HG03378 (cell line): ENCODE data around the gene PINLYP.
"Not testable (repeated sequence)": the region's sequence is repeated elsewhere in the genome, so short reads cannot be mapped to it uniquely, and the experiment has no call there.

Source experiments
- ATAC-seq: cut with Tn5 transposase; IDR thresholded peaks from one replicate; pipeline ENCODE4 v1.9.1; 2021; ENCODE audit warnings: mild to moderate bottlenecking, moderate library complexity; ENCODE audit not compliant: unreplicated experiment

PINLYP gene

GRCh38 chr19:43547926-43548325, 27.7 kb upstream of the PINLYP start:
- ATAC-seq, result not testable (repeated sequence)

- no peak for ATAC-seq
These were observed 26.9 kb upstream of the PINLYP start for GRCh38 chr19:43548706-43549105.

- no peak for ATAC-seq
These were observed 24.0 kb upstream of the PINLYP start for GRCh38 chr19:43551399-43552197.

- ATAC-seq, result no peak
These were observed 23.5 kb upstream of the PINLYP start for GRCh38 chr19:43552198-43552450.

- ATAC-seq, result no peak
These were observed 23.0 kb upstream of the PINLYP start for GRCh38 chr19:43552616-43553015.

GRCh38 chr19:43553656-43554055, 21.9 kb upstream of the PINLYP start:
- ATAC-seq, result no peak

- ATAC-seq, result no peak
These were observed 21.2 kb upstream of the PINLYP start for GRCh38 chr19:43554317-43554895.

- ATAC-seq, result no peak
These were observed 20.3 kb upstream of the PINLYP start for GRCh38 chr19:43555185-43555770.

- ATAC-seq, result no peak
These were observed 14.9 kb upstream of the PINLYP start for GRCh38 chr19:43560687-43561086.

GRCh38 chr19:43561139-43561970, 14.2 kb upstream of the PINLYP start:
- no peak for ATAC-seq

GRCh38 chr19:43562226-43562697, 13.3 kb upstream of the PINLYP start:
- ATAC-seq, result no peak

GRCh38 chr19:43562698-43563241, 12.8 kb upstream of the PINLYP start:
- peak; percentile 79 for ATAC-seq

GRCh38 chr19:43563816-43564457, 11.7 kb upstream of the PINLYP start:
- ATAC-seq, result no peak

GRCh38 chr19:43564800-43565199, 10.8 kb upstream of the PINLYP start:
- ATAC-seq, result no peak

- no peak for ATAC-seq
These were observed 5.9 kb upstream of the PINLYP start for GRCh38 chr19:43569657-43570056.

- no peak for ATAC-seq
These were observed 5.3 kb upstream of the PINLYP start for GRCh38 chr19:43570174-43570791.

GRCh38 chr19:43572171-43572588, 3.4 kb upstream of the PINLYP start:
- ATAC-seq, result no peak

- no peak for ATAC-seq
These were observed 1.0 kb upstream of the PINLYP start for GRCh38 chr19:43574424-43575155.
